Measurements from ENCODE around the gene UBE2C. TPM values are rescaled to one million over a fixed set of nuclear protein-coding genes. Genes with fewer than 3 reads are reported as not detected.
A peak's percentile ranks its signal among the peaks of the same experiment; 100 is the strongest.
"Not testable (repeated sequence)": the region's sequence is repeated elsewhere in the genome, so short reads cannot be mapped to it uniquely, and the experiment has no call there.

The UBE2C gene
- total and polyA plus RNA-seq, 5 donors = 0.25 to 2.1 (median 1.3) TPM; not detected in 1

- Histone ChIP-seq H3K4me3 (ENCODE audit: low read length) (no peak overlapping the region), H3K27me3 (ENCODE audit: control insufficient read depth, insufficient read depth) (no peaks in the 10 kb centered on the region), H3K27ac (ENCODE audit: low read length) (peak overlapping the region; percentile 54), H3K4me1 (ENCODE audit: control insufficient read depth, insufficient read depth, low read length) (peaks cover 2% of the 10 kb centered on the region), H3K9me3 (ENCODE audit: control insufficient read depth, low read length) (no peaks in the 10 kb centered on the region)
- WGBS = 60% methylated on average over 8 of the region's 8 CpGs
- ATAC-seq (peak; percentile 91 to 95), DNase-seq (peak; percentile 87 to 93 (median 88))
- intact Hi-C loops (cut with DNase I) = loop anchor here (10.0 kb wide), 3 partner anchors 324 to 464 kb away; no protein-coding TSS in a partner anchor
Measured at GRCh38 chr20:45779011-45779915, 33.2 kb upstream of the UBE2C start.

DNA sequence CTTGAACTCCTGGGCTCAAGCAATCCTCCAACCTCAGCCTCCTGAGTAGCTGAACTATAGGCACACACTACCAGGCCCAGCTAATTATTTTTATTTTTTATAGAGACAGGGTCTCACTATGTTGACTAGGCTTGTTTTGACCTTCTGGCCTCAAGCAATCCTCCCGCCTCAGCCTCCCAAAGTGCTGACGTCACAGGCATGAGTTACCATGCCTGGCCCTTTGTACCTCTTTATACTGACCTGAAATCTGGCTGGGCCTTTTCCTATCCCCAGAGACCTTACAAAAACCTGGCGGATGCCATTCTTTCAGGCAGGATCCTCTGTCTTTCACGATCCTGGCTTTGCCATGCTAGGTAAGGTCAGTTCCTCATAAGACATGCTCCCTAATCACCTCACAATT lies 32.3 kb upstream of the UBE2C start:
- no peaks in the 10 kb centered on the region for H3K9me3 ChIP-seq (ENCODE audit: control insufficient read depth, low read length)
- no peak for DNase-seq
- ATAC-seq = no peak
- H3K27me3 ChIP-seq (ENCODE audit: control insufficient read depth, insufficient read depth) = no peaks in the 10 kb centered on the region
- intact Hi-C loops (cut with DNase I) = no loop called here
- H3K27ac ChIP-seq (ENCODE audit: low read length) = peak overlapping the region; percentile 48
- H3K4me1 ChIP-seq (ENCODE audit: control insufficient read depth, insufficient read depth, low read length) = peaks cover 2% of the 10 kb centered on the region
- no peak overlapping the region for H3K4me3 ChIP-seq (ENCODE audit: low read length)
- WGBS = 80% methylated on average over 4 of the region's 4 CpGs

- ATAC-seq = peak in 1 of 2 donors; percentile 38
- WGBS = 62% methylated on average over 4 of the region's 4 CpGs
- Histone ChIP-seq H3K27ac (ENCODE audit: low read length) (peak overlapping the region; percentile 57), H3K9me3 (ENCODE audit: control insufficient read depth, low read length) (no peaks in the 10 kb centered on the region), H3K4me3 (ENCODE audit: low read length) (no peak overlapping the region), H3K27me3 (ENCODE audit: control insufficient read depth, insufficient read depth) (no peaks in the 10 kb centered on the region), H3K4me1 (ENCODE audit: control insufficient read depth, insufficient read depth, low read length) (peaks cover 2% of the 10 kb centered on the region)
- intact Hi-C loops (cut with DNase I) = no loop called here
- peak in 1 of 3 donors; percentile 73 for DNase-seq
Measured at GRCh38 chr20:45781391-45781931, 31.0 kb upstream of the UBE2C start.

DNA sequence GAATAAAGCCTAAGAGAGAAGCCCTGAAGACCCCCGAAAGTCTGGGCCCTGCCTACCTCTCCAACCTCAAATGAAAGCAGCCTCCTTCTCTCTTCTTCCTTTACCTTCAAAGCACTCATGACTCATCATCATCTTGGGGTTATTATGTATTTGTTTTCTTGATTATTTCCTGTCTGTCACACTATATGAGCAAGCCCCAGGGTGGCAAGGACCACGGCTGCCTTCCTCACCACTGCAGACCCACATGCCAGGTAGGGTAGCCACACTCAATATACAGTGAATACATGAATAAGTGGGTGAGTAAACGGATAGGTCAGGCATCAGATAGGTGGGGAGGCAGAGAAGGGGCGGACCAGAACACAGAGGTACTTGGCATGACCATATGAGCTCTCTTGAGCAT lies 29.6 kb upstream of the UBE2C start:
- WGBS = 69% methylated on average over 4 of the region's 4 CpGs
- no peaks in the 10 kb centered on the region for H3K27me3 ChIP-seq (ENCODE audit: control insufficient read depth, insufficient read depth)
- no peaks in the 10 kb centered on the region for H3K9me3 ChIP-seq (ENCODE audit: control insufficient read depth, low read length)
- no peak overlapping the region for H3K4me3 ChIP-seq (ENCODE audit: low read length)
- no peak for DNase-seq
- H3K4me1 ChIP-seq (ENCODE audit: control insufficient read depth, insufficient read depth, low read length) = peaks cover 2% of the 10 kb centered on the region
- intact Hi-C loops (cut with DNase I) = no loop called here
- no peak for ATAC-seq
- H3K27ac ChIP-seq (ENCODE audit: low read length) = no peak overlapping the region

GRCh38 chr20:45783656-45784294 lies 28.7 kb upstream of the UBE2C start:
- H3K27me3 ChIP-seq (ENCODE audit: control insufficient read depth, insufficient read depth) = no peaks in the 10 kb centered on the region
- no peak overlapping the region for H3K4me3 ChIP-seq (ENCODE audit: low read length)
- ATAC-seq = peak in 1 of 2 donors; percentile 23
- peaks cover 2% of the 10 kb centered on the region for H3K4me1 ChIP-seq (ENCODE audit: control insufficient read depth, insufficient read depth, low read length)
- H3K9me3 ChIP-seq (ENCODE audit: control insufficient read depth, low read length) = no peaks in the 10 kb centered on the region
- 61% methylated on average over 6 of the region's 6 CpGs for WGBS
- no peak overlapping the region for H3K27ac ChIP-seq (ENCODE audit: low read length)
- peak in 2 of 3 donors; percentile 63 to 66 for DNase-seq
- intact Hi-C loops (cut with DNase I) = no loop called here

- no peak overlapping the region for H3K27ac ChIP-seq (ENCODE audit: low read length)
- H3K27me3 ChIP-seq (ENCODE audit: control insufficient read depth, insufficient read depth) = no peaks in the 10 kb centered on the region
- WGBS = 65% methylated on average over 3 of the region's 3 CpGs
- H3K4me3 ChIP-seq (ENCODE audit: low read length) = no peak overlapping the region
- DNase-seq (no peak), ATAC-seq (no peak)
- H3K9me3 ChIP-seq (ENCODE audit: control insufficient read depth, low read length) = no peaks in the 10 kb centered on the region
- no peaks in the 10 kb centered on the region for H3K4me1 ChIP-seq (ENCODE audit: control insufficient read depth, insufficient read depth, low read length)
- intact Hi-C loops (cut with DNase I) = no loop called here
Measured at GRCh38 chr20:45788351-45788750, 24.1 kb upstream of the UBE2C start.

DNA sequence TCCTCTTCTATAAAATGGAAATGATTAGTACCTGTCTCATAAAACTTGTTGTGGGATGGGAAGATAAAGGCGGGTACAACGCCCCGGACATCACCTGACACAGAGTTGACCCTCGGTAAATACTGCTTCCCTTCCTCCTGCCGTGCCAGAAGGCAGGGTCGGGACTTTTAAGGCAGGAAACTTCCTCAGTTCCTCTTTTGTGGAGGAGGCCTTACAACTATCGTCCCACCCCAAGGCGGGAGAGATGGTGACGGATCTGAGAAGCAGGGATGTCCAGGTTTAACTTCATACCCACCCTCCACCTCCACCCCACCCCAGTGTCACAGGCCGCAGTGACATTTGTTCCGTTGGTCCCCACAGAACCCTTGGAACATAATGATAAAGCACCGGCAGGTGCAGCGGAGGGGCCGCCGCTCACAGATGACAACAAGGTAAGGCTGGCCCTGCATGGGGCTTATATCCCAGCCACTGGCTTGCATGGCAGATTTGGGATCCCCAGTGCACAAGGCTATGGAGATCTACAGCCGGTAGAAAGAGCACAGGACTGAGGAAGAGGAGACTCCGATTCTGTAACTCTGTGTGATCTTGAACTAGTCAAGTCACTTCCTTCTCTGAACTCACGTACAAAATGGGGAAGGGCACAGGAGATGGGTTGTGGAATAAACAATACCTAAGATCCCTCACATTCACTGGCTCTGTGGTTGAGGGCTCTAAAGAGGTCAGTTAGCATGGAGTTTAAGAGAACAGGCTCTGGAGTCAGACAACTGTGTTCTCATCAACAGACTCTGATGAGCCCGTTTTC lies 19.9 kb upstream of the UBE2C start:
- Histone ChIP-seq H3K9me3 (ENCODE audit: control insufficient read depth, low read length) (no peaks in the 10 kb centered on the region), H3K4me3 (ENCODE audit: low read length) (peak overlapping the region; percentile 74), H3K27ac (ENCODE audit: low read length) (peak overlapping the region; percentile 82), H3K27me3 (ENCODE audit: control insufficient read depth, insufficient read depth) (no peaks in the 10 kb centered on the region), H3K4me1 (ENCODE audit: control insufficient read depth, insufficient read depth, low read length) (no peaks in the 10 kb centered on the region)
- intact Hi-C loops (cut with DNase I) = loop anchor here in 1 of 4 donors (10.0 kb wide), 1 partner anchor 172 kb away; no protein-coding TSS in a partner anchor
- ATAC-seq (peak; percentile 7 to 49), DNase-seq (no peak)
- WGBS = 27% methylated on average over 19 of the region's 19 CpGs

DNA sequence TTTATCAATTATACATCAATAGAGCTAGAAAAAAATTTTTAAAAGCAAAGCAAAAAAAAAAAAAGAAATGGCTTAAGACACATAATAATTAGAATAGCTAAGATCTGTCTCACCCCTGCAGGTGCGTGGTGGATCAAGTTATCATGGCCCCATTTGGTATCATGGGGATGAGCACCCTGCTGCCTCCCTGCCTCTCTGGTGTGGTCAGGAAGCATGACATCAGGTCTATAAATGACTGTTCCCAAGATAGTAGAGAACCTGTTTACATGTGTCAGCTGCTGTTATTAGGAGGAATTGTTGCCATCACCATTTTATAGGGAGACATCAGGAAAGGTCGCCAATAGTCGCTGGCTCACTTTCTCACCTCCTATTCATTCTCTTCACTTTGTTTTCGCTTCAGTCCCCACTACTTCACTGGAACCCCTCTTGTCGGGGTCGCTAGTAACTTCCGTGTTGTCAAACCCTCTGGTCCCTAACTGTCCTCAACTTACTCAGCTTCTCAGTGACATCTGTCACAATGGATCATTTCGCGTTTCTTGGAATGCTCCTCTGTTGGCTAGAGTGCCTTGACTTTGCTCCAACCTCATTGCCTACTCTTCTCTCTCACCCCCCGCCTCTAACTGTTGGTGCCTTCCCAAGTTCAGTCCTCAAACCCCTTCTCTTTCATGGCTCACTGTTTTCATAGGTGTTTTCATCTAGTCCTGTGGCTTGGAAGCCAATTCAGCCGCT lies 15.9 kb upstream of the UBE2C start:
- H3K4me1 ChIP-seq (ENCODE audit: control insufficient read depth, insufficient read depth, low read length) = no peaks in the 10 kb centered on the region
- DNase-seq (no peak), ATAC-seq (no peak)
- no peaks in the 10 kb centered on the region for H3K9me3 ChIP-seq (ENCODE audit: control insufficient read depth, low read length)
- H3K27ac ChIP-seq (ENCODE audit: low read length) = peak overlapping the region; percentile 8
- WGBS = 91% methylated on average over 11 of the region's 11 CpGs
- no peaks in the 10 kb centered on the region for H3K27me3 ChIP-seq (ENCODE audit: control insufficient read depth, insufficient read depth)
- intact Hi-C loops (cut with DNase I) = loop anchor here in 1 of 4 donors (10.0 kb wide), 1 partner anchor 168 kb away; no protein-coding TSS in a partner anchor
- H3K4me3 ChIP-seq (ENCODE audit: low read length) = no peak overlapping the region

GRCh38 chr20:45797510-45797909 lies 14.9 kb upstream of the UBE2C start:
- H3K27ac ChIP-seq (ENCODE audit: low read length); DNase-seq; H3K9me3 ChIP-seq (ENCODE audit: control insufficient read depth, low read length); ATAC-seq; H3K4me3 ChIP-seq (ENCODE audit: low read length); H3K4me1 ChIP-seq (ENCODE audit: control insufficient read depth, insufficient read depth, low read length); H3K27me3 ChIP-seq (ENCODE audit: control insufficient read depth, insufficient read depth): not testable (repeated sequence)
- intact Hi-C loops (cut with DNase I) = loop anchor here in 1 of 4 donors (10.0 kb wide), 1 partner anchor 167 kb away; no protein-coding TSS in a partner anchor
- no CpG with 5 or more reads among the region's 1 CpG for WGBS

GRCh38 chr20:45797955-45798354 lies 14.5 kb upstream of the UBE2C start:
- not testable (repeated sequence) for H3K4me1 ChIP-seq (ENCODE audit: control insufficient read depth, insufficient read depth, low read length); DNase-seq; H3K27me3 ChIP-seq (ENCODE audit: control insufficient read depth, insufficient read depth); ATAC-seq; H3K9me3 ChIP-seq (ENCODE audit: control insufficient read depth, low read length); H3K27ac ChIP-seq (ENCODE audit: low read length); H3K4me3 ChIP-seq (ENCODE audit: low read length)
- intact Hi-C loops (cut with DNase I) = loop anchor here in 1 of 4 donors (10.0 kb wide), 1 partner anchor 167 kb away; no protein-coding TSS in a partner anchor
- 94% methylated on average over 3 of the region's 3 CpGs for WGBS

Data from right cardiac atrium (tissue), 5 donors.